PFSK-1 (cell line): ENCODE results near the gene TMEM181.

Source experiments
- FOXP2 ChIP-seq: optimal IDR thresholded peaks from 2 replicates; pipeline ENCODE3; 2011; ENCODE audit warnings: borderline replicate concordance, control low read depth, inconsistent platforms; ENCODE audit not compliant: insufficient read depth; ENCODE audit errors: extremely low read length, extremely low read depth
- POLR2AphosphoS5 ChIP-seq: IDR thresholded peaks from 2 replicates; pipeline ENCODE4 v1.6.1; 2012; ENCODE audit warnings: low read depth, mild to moderate bottlenecking, control low read depth, low read length, moderate library complexity
- SIN3A ChIP-seq: IDR thresholded peaks from 2 replicates; pipeline ENCODE4 v1.6.1; 2012; ENCODE audit warnings: mild to moderate bottlenecking, low read length, moderate library complexity, borderline replicate concordance; ENCODE audit not compliant: insufficient read depth
- TAF1 ChIP-seq: IDR thresholded peaks from 2 replicates; pipeline ENCODE4 v1.6.1; 2012; ENCODE audit warnings: low read length, control low read depth, borderline replicate concordance; ENCODE audit not compliant: insufficient read depth
- TF ChIP-seq, protein P1 (sequence below), 2 experiments: IDR thresholded peaks; 2 replicates each; pipeline versions ENCODE4 v1.6.1 to v1.8.0; 2011 to 2012; ENCODE audit warnings: low read depth in 2 of 2, low read length in 2 of 2, control low read depth in 1 of 2, inconsistent platforms in 1 of 2, mild to moderate bottlenecking in 1 of 2, moderate library complexity in 1 of 2; ENCODE audit not compliant: insufficient read depth in 1 of 2

Gene TMEM181

DNA sequence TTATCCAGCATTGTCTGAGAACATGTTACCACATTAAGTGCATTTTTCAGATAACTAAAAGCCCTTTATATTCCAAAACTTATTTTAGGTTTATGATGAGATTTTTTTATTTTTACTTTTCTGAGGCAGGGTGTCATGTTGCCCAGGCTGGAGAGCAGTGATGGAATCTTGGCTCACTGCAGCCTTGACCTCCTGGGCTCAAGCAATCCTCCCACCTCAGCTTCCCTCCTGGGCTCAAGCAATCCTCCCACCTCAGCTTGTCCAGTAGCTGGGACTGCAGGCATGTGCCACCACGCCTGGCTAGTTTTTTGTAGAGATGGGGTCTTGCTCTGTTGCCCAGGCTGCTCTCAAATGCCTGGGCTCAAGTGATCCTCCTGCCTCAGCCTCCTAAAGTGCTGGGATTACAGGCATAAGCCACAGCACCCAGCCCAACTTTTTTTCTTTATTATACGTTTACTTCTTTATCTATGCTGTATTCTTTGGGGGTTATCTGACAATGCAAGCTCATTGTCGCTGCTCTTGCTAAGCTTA, 78.5 kb downstream of the TMEM181 start:
- TF ChIP-seq POLR2AphosphoS5 (peak; percentile 7; the same call in 1 of the 2 replicates), FOXP2 (no peak)

GRCh38 chr6:158639056-158639455, 79.2 kb downstream of the TMEM181 start:
- TF ChIP-seq, protein P1, sequence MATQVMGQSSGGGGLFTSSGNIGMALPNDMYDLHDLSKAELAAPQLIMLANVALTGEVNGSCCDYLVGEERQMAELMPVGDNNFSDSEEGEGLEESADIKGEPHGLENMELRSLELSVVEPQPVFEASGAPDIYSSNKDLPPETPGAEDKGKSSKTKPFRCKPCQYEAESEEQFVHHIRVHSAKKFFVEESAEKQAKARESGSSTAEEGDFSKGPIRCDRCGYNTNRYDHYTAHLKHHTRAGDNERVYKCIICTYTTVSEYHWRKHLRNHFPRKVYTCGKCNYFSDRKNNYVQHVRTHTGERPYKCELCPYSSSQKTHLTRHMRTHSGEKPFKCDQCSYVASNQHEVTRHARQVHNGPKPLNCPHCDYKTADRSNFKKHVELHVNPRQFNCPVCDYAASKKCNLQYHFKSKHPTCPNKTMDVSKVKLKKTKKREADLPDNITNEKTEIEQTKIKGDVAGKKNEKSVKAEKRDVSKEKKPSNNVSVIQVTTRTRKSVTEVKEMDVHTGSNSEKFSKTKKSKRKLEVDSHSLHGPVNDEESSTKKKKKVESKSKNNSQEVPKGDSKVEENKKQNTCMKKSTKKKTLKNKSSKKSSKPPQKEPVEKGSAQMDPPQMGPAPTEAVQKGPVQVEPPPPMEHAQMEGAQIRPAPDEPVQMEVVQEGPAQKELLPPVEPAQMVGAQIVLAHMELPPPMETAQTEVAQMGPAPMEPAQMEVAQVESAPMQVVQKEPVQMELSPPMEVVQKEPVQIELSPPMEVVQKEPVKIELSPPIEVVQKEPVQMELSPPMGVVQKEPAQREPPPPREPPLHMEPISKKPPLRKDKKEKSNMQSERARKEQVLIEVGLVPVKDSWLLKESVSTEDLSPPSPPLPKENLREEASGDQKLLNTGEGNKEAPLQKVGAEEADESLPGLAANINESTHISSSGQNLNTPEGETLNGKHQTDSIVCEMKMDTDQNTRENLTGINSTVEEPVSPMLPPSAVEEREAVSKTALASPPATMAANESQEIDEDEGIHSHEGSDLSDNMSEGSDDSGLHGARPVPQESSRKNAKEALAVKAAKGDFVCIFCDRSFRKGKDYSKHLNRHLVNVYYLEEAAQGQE (IDR thresholded peaks at IDR 0.05; ENCODE audit: insufficient read depth in 1 of 2, low read depth in 2 of 2, low read length in 2 of 2) = no peak
- TF ChIP-seq POLR2AphosphoS5 (no peak), TAF1 (no peak), SIN3A (no peak), FOXP2 (no peak)

DNA sequence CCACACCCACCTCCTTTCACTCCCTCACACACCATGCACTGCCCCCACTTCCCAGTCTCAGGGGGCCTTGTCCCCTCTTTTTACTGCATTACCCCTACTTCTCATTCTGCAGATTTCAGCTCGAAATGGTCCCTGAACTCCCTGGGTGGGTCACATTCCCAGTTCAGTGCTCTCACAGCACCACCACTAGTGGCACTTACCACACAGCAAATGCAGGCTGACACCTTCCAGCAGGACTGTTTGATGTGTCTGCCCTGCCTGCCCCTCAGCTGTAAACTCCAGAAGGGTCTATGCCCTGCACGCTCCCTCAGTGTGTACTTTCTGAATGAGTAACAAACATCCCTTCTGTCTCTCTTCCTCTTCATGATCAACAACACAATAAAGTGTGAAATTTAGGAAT, 80.6 kb downstream of the TMEM181 start:
- TF ChIP-seq POLR2AphosphoS5 (no peak), SIN3A (no peak), TAF1 (no peak), FOXP2 (no peak)
- TF ChIP-seq, protein P1 (IDR thresholded peaks at IDR 0.05; ENCODE audit: insufficient read depth in 1 of 2, low read depth in 2 of 2, low read length in 2 of 2) = no peak

- TF ChIP-seq SIN3A (no peak), FOXP2 (no peak), POLR2AphosphoS5 (no peak), TAF1 (no peak)
- TF ChIP-seq, protein P1 (IDR thresholded peaks at IDR 0.05; ENCODE audit: insufficient read depth in 1 of 2, low read depth in 2 of 2, low read length in 2 of 2) = peak in 1 of 2 experiments; percentile 16; a peak in 1 of 4 replicates
Observed at GRCh38 chr6:158642097-158642601, 82.3 kb downstream of the TMEM181 start.

- no peak for TF ChIP-seq TAF1
- TF ChIP-seq POLR2AphosphoS5 = no peak
- TF ChIP-seq, protein P1 (IDR thresholded peaks at IDR 0.05; ENCODE audit: insufficient read depth in 1 of 2, low read depth in 2 of 2, low read length in 2 of 2) = no peak
- TF ChIP-seq FOXP2 = no peak
- no peak for TF ChIP-seq SIN3A
Observed at GRCh38 chr6:158643836-158644230, 83.9 kb downstream of the TMEM181 start.
